Sigmoid colon (tissue), 7 donors: ENCODE measurements around the gene SLX4IP. TPM values are rescaled to one million over a fixed set of nuclear protein-coding genes. Genes with fewer than 3 reads are reported as not detected.

ENCODE experiments used
- DNase-seq: peaks from one replicate; pipeline ENCODE4 v3.0.0-alpha.2; 2019
- H3K27ac ChIP-seq, 4 donors: fragments of 200-600 bp; sonication (generic); one replicate each; pipeline ENCODE4 v1.5.1; 2016 to 2019; ENCODE audit warnings: mild to moderate bottlenecking in 1 of 4
- H3K27me3 ChIP-seq, 3 donors: fragments of 200-600 bp; sonication (generic); one replicate each; pipeline ENCODE4 v1.5.1; 2019; ENCODE audit warnings: mild to moderate bottlenecking in 1 of 3
- H3K36me3 ChIP-seq, 4 donors: fragments of 200-600 bp; sonication (generic); one replicate each; pipeline ENCODE4 v1.5.1; 2016 to 2019
- H3K4me1 ChIP-seq, 4 donors: fragments of 200-600 bp; sonication (generic); one replicate each; pipeline ENCODE4 v1.5.1; 2017 to 2019
- H3K4me3 ChIP-seq, 4 donors: fragments of 200-600 bp; sonication (generic); one replicate each; pipeline ENCODE4 v1.5.1; 2017 to 2019; ENCODE audit warnings: mild to moderate bottlenecking in 2 of 4, moderate library complexity in 1 of 4
- H3K9me3 ChIP-seq, 4 donors: fragments of 200-600 bp in 3 of 4; sonication (generic) in 3 of 4; one replicate each; pipeline versions ENCODE4 v1.5.1 to v1.6.1; 2013 to 2019
- EP300 ChIP-seq, 4 donors: sonication (generic); formaldehyde crosslinking; IDR thresholded peaks; one replicate each; pipeline ENCODE4 v1.6.1; 2017; ENCODE audit warnings: antibody characterized with exemption in 4 of 4
- POLR2A ChIP-seq, 2 donors: fragments of 450-650 bp; IDR thresholded peaks; one replicate each; pipeline ENCODE4 v1.6.1; 2016; ENCODE audit warnings: antibody characterized with exemption in 2 of 2, mild to moderate bottlenecking in 2 of 2, moderate library complexity in 2 of 2
- POLR2AphosphoS5 ChIP-seq, 4 donors: sonication (generic); formaldehyde crosslinking; IDR thresholded peaks; one replicate each; pipeline ENCODE4 v1.6.1; 2017; ENCODE audit warnings: antibody characterized with exemption in 4 of 4
- WGBS, 2 donors: extraction: QIAGEN DNeasy Blood & Tissue Kit; methylation state at CpG; one replicate each; pipeline ENCODE4 v1.1.7; 2013; 5-methylcytosine and 5-hydroxymethylcytosine counted together
- intact Hi-C: fragments of 100-400 bp; cut with DNase I; formaldehyde crosslinking; loops from one replicate; pipeline ENCODE4 v1.15.1; 2023
- polyA plus RNA-seq, 3 donors: library from polyadenylated mRNA; stranded (reverse); fragments of 200-250 nt; gene quantifications; one replicate each; pipeline ENCODE4 v1.2.3, GENCODE V29; 2013
- total RNA-seq, 4 donors: library from RNA; depleted of rRNA; stranded (reverse); fragments of >200 nt; gene quantifications; one replicate each; pipeline ENCODE4 v1.1.0, GENCODE V29; 2016
- TF ChIP-seq, protein P1 (sequence below), 4 experiments: fragments of 450-650 bp in 3 of 4; fragments of 200-600 bp in 1 of 4; IDR thresholded peaks; one replicate each; pipeline ENCODE4 v1.5.1; 2016 to 2019; ENCODE audit warnings: antibody characterized with exemption in 4 of 4, mild to moderate bottlenecking in 3 of 4, moderate library complexity in 2 of 4
- donor health status: healthy with polysubstance abuse.
- donor health status: Bipolar disorder and iron deficiency.
- donor health status: healthy.

Gene SLX4IP
- total and polyA plus RNA-seq, 7 donors: 1.2 to 4.2 (median 2.4) TPM

DNA sequence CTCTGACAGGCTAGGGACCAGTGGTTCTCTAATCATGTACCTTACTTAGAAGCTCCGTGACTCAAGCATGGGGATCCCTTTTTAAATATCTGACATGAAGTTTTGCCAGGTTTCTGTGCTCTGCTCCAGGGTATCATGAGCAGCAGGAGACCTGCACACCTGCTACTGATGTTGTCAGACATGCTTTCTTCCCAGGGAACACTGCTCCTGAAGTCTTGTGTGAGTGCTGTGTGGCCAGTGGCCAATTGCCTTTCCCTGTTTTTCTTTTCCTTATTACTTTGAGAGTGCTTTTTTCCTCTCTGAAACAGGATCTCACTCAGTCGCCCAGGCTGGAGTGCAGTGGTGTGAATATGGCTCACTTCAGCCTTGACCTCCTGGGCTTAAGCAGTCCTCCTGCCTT, 26.4 kb downstream of the SLX4IP start:
- WGBS, 2 donors: 60 to 87% methylated on average over 2 of the region's 2 CpGs
- Histone ChIP-seq H3K4me3 (no peak overlapping the region), H3K27ac (no peak overlapping the region), H3K36me3 (no peaks in the 10 kb centered on the region), H3K9me3 (no peaks in the 10 kb centered on the region), H3K4me1 (peaks cover 0 to 9% (median 4%) of the 10 kb centered on the region in 4 donors), H3K27me3 (no peaks in the 10 kb centered on the region)
- TF ChIP-seq POLR2A (IDR thresholded peaks at IDR 0.05): no peak
- no peak for TF ChIP-seq EP300 (IDR thresholded peaks at IDR 0.05)
- no peak for TF ChIP-seq POLR2AphosphoS5 (IDR thresholded peaks at IDR 0.05)
- TF ChIP-seq, protein P1, sequence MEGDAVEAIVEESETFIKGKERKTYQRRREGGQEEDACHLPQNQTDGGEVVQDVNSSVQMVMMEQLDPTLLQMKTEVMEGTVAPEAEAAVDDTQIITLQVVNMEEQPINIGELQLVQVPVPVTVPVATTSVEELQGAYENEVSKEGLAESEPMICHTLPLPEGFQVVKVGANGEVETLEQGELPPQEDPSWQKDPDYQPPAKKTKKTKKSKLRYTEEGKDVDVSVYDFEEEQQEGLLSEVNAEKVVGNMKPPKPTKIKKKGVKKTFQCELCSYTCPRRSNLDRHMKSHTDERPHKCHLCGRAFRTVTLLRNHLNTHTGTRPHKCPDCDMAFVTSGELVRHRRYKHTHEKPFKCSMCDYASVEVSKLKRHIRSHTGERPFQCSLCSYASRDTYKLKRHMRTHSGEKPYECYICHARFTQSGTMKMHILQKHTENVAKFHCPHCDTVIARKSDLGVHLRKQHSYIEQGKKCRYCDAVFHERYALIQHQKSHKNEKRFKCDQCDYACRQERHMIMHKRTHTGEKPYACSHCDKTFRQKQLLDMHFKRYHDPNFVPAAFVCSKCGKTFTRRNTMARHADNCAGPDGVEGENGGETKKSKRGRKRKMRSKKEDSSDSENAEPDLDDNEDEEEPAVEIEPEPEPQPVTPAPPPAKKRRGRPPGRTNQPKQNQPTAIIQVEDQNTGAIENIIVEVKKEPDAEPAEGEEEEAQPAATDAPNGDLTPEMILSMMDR (IDR thresholded peaks at IDR 0.05): no peak
- no peak for DNase-seq
- intact Hi-C loops: loop anchor here (10.0 kb wide), 1 partner anchor 813 kb away; no protein-coding TSS in a partner anchor

DNA sequence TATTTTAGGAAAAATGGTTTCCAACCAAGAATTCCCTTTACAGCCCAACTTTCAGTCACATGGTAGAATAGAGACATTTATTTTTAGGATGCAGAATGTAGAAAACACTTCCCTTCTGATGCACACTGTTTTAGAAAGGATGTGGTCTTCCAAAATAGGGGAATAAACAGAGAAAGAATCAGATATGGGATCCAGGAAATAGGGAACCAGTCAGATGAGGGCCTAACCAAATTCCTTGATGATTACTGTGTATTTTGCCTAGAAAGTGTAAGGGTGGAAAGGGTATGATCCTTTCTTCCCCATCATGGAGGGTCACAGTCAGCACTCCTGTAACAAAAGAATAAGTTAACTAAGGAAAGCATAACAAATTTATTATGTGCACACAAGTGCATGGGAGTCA, 27.4 kb downstream of the SLX4IP start:
- TF ChIP-seq POLR2A (IDR thresholded peaks at IDR 0.05) (no peak), EP300 (IDR thresholded peaks at IDR 0.05) (no peak)
- Histone ChIP-seq H3K4me1 (peaks cover 0 to 19% (median 10%) of the 10 kb centered on the region in 4 donors), H3K36me3 (no peaks in the 10 kb centered on the region), H3K4me3 (no peak overlapping the region), H3K27me3 (no peaks in the 10 kb centered on the region), H3K9me3 (no peaks in the 10 kb centered on the region), H3K27ac (no peak overlapping the region)
- intact Hi-C loops: loop anchor here (10.0 kb wide), 1 partner anchor 812 kb away; no protein-coding TSS in a partner anchor
- no peak for DNase-seq

DNA sequence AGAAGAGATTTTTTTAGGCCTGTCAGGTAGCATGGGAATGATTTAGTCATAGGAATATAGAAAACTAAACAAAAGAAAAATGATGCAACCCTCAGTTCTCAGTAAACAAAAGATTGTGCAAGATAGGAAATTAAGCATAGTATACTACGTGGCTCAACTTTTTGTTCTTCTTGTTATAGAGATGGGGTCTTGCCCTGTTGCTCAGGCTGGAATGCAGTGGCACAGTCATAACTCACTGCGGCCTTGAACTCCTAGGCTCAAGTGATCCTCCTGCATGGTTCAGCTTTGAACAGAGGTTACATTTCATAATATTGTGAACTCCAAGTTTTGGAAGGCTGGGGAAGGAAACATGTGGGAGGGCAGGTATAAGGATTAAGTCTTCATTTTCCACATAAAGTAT, 28.5 kb downstream of the SLX4IP start:
- H3K4me1 ChIP-seq: peaks cover 0 to 30% (median 20%) of the 10 kb centered on the region in 4 donors
- intact Hi-C loops: loop anchor here (10.0 kb wide), 1 partner anchor 811 kb away; no protein-coding TSS in a partner anchor
- TF ChIP-seq POLR2AphosphoS5 (IDR thresholded peaks at IDR 0.05) (no peak), EP300 (IDR thresholded peaks at IDR 0.05) (no peak), POLR2A (IDR thresholded peaks at IDR 0.05) (no peak)
- TF ChIP-seq, protein P1 (IDR thresholded peaks at IDR 0.05): no peak
- no peak for DNase-seq
- no peak overlapping the region for H3K27ac ChIP-seq
- H3K36me3 ChIP-seq: no peaks in the 10 kb centered on the region
- H3K9me3 ChIP-seq: no peaks in the 10 kb centered on the region
- H3K27me3 ChIP-seq: no peaks in the 10 kb centered on the region
- WGBS, 2 donors: 92 to 93% methylated on average over 2 of the region's 2 CpGs
- H3K4me3 ChIP-seq: no peak overlapping the region

DNA sequence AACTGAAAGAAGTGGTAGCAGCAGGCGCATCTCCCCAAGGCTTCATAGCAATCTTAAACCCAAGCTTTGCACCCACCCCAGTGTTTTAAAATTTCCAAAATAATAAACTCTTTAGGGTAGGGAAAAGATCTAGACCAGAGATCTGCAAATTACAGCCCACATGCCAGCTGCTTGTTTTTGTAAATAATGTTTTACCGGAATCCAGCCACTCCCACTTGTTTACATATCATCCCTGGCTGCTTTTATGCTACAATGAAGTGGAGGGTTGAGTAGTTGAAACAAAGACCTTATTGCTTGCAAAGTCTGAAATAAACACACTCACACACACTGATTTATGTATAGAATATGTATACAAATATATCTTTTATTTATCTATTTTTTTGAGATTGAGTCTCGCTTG, 30.0 kb downstream of the SLX4IP start:
- intact Hi-C loops: loop anchor here (5.0 to 10.0 kb wide), 2 partner anchors 810 to 1077 kb away; no protein-coding TSS in a partner anchor
- DNase-seq: no peak
- H3K27ac ChIP-seq: no peak overlapping the region
- H3K4me3 ChIP-seq: no peak overlapping the region
- no peaks in the 10 kb centered on the region for H3K9me3 ChIP-seq
- TF ChIP-seq EP300 (IDR thresholded peaks at IDR 0.05) (no peak), POLR2AphosphoS5 (IDR thresholded peaks at IDR 0.05) (no peak), POLR2A (IDR thresholded peaks at IDR 0.05) (no peak)
- TF ChIP-seq, protein P1 (IDR thresholded peaks at IDR 0.05): no peak
- H3K27me3 ChIP-seq: no peaks in the 10 kb centered on the region
- peaks cover 0 to 44% (median 27%) of the 10 kb centered on the region in 4 donors for H3K4me1 ChIP-seq
- WGBS, 2 donors: 63 to 80% methylated on average over 3 of the region's 3 CpGs
- H3K36me3 ChIP-seq: no peaks in the 10 kb centered on the region

DNA sequence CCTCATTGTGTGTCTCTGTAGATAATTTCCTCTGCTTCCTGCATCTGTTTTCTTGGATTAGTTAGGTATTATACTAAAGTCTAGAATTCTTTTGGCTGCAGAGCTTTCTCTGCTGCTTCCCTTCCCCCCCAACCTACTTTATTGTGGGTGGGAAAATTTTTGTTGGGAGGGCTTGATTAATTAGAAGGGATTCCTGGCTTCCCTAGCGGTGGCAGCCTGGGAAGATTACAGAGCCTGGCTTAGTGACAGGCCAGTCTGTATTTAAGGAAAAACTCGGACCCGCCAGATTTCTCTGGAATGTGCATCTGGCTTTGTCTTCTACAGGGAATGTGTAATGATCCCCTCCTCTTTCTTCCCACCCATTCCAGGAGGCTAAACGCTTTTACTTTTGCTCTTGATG, 31.2 kb downstream of the SLX4IP start:
- TF ChIP-seq EP300 (IDR thresholded peaks at IDR 0.05) (no peak), POLR2AphosphoS5 (IDR thresholded peaks at IDR 0.05) (no peak), POLR2A (IDR thresholded peaks at IDR 0.05) (no peak)
- TF ChIP-seq, protein P1 (IDR thresholded peaks at IDR 0.05): no peak
- no peak overlapping the region for H3K4me3 ChIP-seq
- no peaks in the 10 kb centered on the region for H3K27me3 ChIP-seq
- H3K27ac ChIP-seq: peak overlapping the region in 3 of 4 donors; percentile 3 to 72 (median 60)
- H3K4me1 ChIP-seq: peaks cover 0 to 45% (median 29%) of the 10 kb centered on the region in 4 donors
- no peaks in the 10 kb centered on the region for H3K36me3 ChIP-seq
- intact Hi-C loops: loop anchor here (5.0 to 10.0 kb wide), 2 partner anchors 808 to 1076 kb away; no protein-coding TSS in a partner anchor
- DNase-seq: no peak
- 67 to 87% methylated on average over 4 of the region's 4 CpGs for WGBS, 2 donors
- H3K9me3 ChIP-seq: no peaks in the 10 kb centered on the region
